ENCODE data around the gene CXCR2. TPM values are rescaled to one million over a fixed set of nuclear protein-coding genes. Genes with fewer than 3 reads are reported as not detected.
"Not testable (repeated sequence)": the region's sequence is repeated elsewhere in the genome, so short reads cannot be mapped to it uniquely, and the experiment has no call there.

The CXCR2 gene
- total RNA-seq, 2 experiments from 2014 or later, result 0.28 to 0.57 TPM

- Mint-ChIP-seq H3K4me3 (no peak overlapping the region), H3K36me3 (no peaks in the 10 kb centered on the region), H3K9me3 (no peaks in the 10 kb centered on the region), H3K27me3 (peaks cover 17% of the 10 kb centered on the region), H3K4me1 (peaks cover 6% of the 10 kb centered on the region), H3K27ac (no peak overlapping the region)
- POLR2A ChIA-PET, result no interaction called here
- ATAC-seq (ENCODE audit: low read depth), result no peak
- no peak for DNase-seq
These were observed 23.3 kb downstream of the CXCR2 start for GRCh38 chr2:218149098-218149497.

GRCh38 chr2:218149848-218150440 is 24.1 kb downstream of the CXCR2 start:
- no peaks in the 10 kb centered on the region for H3K36me3 Mint-ChIP-seq
- no peak overlapping the region for H3K27ac Mint-ChIP-seq
- ATAC-seq (ENCODE audit: low read depth) (no peak), DNase-seq (no peak)
- no peaks in the 10 kb centered on the region for H3K9me3 Mint-ChIP-seq
- H3K27me3 Mint-ChIP-seq, result peaks cover 20% of the 10 kb centered on the region
- no peak overlapping the region for H3K4me3 Mint-ChIP-seq
- peaks cover 6% of the 10 kb centered on the region for H3K4me1 Mint-ChIP-seq
- POLR2A ChIA-PET, result no interaction called here

- Mint-ChIP-seq H3K9me3 (no peaks in the 10 kb centered on the region), H3K27ac (no peak overlapping the region), H3K36me3 (no peaks in the 10 kb centered on the region), H3K4me3 (no peak overlapping the region), H3K4me1 (peaks cover 6% of the 10 kb centered on the region), H3K27me3 (peaks cover 15% of the 10 kb centered on the region)
- POLR2A ChIA-PET, result no interaction called here
- ATAC-seq (ENCODE audit: low read depth), result no peak
- no peak for DNase-seq
These were observed 26.3 kb downstream of the CXCR2 start for GRCh38 chr2:218152172-218152571.

GRCh38 chr2:218152777-218153176 is 26.9 kb downstream of the CXCR2 start:
- Mint-ChIP-seq H3K27me3 (peaks cover 17% of the 10 kb centered on the region), H3K4me1 (peaks cover 6% of the 10 kb centered on the region), H3K36me3 (no peaks in the 10 kb centered on the region), H3K27ac (no peak overlapping the region), H3K4me3 (no peak overlapping the region), H3K9me3 (no peaks in the 10 kb centered on the region)
- POLR2A ChIA-PET, result no interaction called here
- DNase-seq (no peak), ATAC-seq (ENCODE audit: low read depth) (no peak)

- no peaks in the 10 kb centered on the region for H3K4me1 Mint-ChIP-seq
- no peaks in the 10 kb centered on the region for H3K9me3 Mint-ChIP-seq
- POLR2A ChIA-PET, result no interaction called here
- no peak overlapping the region for H3K4me3 Mint-ChIP-seq
- H3K27ac Mint-ChIP-seq, result no peak overlapping the region
- H3K36me3 Mint-ChIP-seq, result no peaks in the 10 kb centered on the region
- H3K27me3 Mint-ChIP-seq, result peaks cover 25% of the 10 kb centered on the region
- DNase-seq (no peak), ATAC-seq (ENCODE audit: low read depth) (no peak)
These were observed 30.2 kb downstream of the CXCR2 start for GRCh38 chr2:218155953-218156479.

- POLR2A ChIA-PET, result no interaction called here
- Mint-ChIP-seq H3K27ac (no peak overlapping the region), H3K4me1 (peaks cover 2% of the 10 kb centered on the region), H3K36me3 (no peaks in the 10 kb centered on the region), H3K4me3 (no peak overlapping the region), H3K9me3 (no peaks in the 10 kb centered on the region), H3K27me3 (peaks cover 31% of the 10 kb centered on the region)
- ATAC-seq (ENCODE audit: low read depth) (no peak), DNase-seq (no peak)
These were observed 35.8 kb downstream of the CXCR2 start for GRCh38 chr2:218161644-218162043.

- no peak overlapping the region for H3K4me3 Mint-ChIP-seq
- no peaks in the 10 kb centered on the region for H3K36me3 Mint-ChIP-seq
- DNase-seq (no peak), ATAC-seq (ENCODE audit: low read depth) (no peak)
- no peaks in the 10 kb centered on the region for H3K9me3 Mint-ChIP-seq
- H3K27me3 Mint-ChIP-seq, result peaks cover 29% of the 10 kb centered on the region
- peaks cover 11% of the 10 kb centered on the region for H3K4me1 Mint-ChIP-seq
- POLR2A ChIA-PET, result no interaction called here
- H3K27ac Mint-ChIP-seq, result no peak overlapping the region
These were observed 37.0 kb downstream of the CXCR2 start for GRCh38 chr2:218162814-218163213.

- ATAC-seq (ENCODE audit: low read depth) (peak; percentile 91), DNase-seq (no peak)
- POLR2A ChIA-PET, result interaction anchor here (1.0 kb wide), 1 partner anchor 9 kb away, joined by 3 read pairs; no protein-coding TSS in a partner anchor
- Mint-ChIP-seq H3K4me3 (peak within 1 kb of the TSS; percentile 39), H3K36me3 (no peaks in the 10 kb centered on the region), H3K4me1 (peaks cover 11% of the 10 kb centered on the region), H3K27me3 (peaks cover 23% of the 10 kb centered on the region), H3K27ac (peak within 1 kb of the TSS; percentile 9), H3K9me3 (no peaks in the 10 kb centered on the region)
These were observed 41.0 kb downstream of the CXCR2 start, which contains the start of gene CXCR1 for GRCh38 chr2:218166791-218167190. Gene CXCR1, minus strand, starts transcription at chr2:218166962. Its CDS starts 1,751 bp downstream, at chr2:218165211.

GRCh38 chr2:218168016-218168415 is 42.2 kb downstream of the CXCR2 start:
- H3K9me3 Mint-ChIP-seq, result no peaks in the 10 kb centered on the region
- no peak overlapping the region for H3K4me3 Mint-ChIP-seq
- DNase-seq (no peak), ATAC-seq (ENCODE audit: low read depth) (no peak)
- no peaks in the 10 kb centered on the region for H3K36me3 Mint-ChIP-seq
- H3K4me1 Mint-ChIP-seq, result peaks cover 11% of the 10 kb centered on the region
- POLR2A ChIA-PET, result no interaction called here
- H3K27me3 Mint-ChIP-seq, result peaks cover 17% of the 10 kb centered on the region
- no peak overlapping the region for H3K27ac Mint-ChIP-seq

- no peaks in the 10 kb centered on the region for H3K9me3 Mint-ChIP-seq
- peak overlapping the region; percentile 47 for H3K27ac Mint-ChIP-seq
- peaks cover 11% of the 10 kb centered on the region for H3K4me1 Mint-ChIP-seq
- DNase-seq, result peak; percentile 61
- POLR2A ChIA-PET, result no interaction called here
- H3K36me3 Mint-ChIP-seq, result no peaks in the 10 kb centered on the region
- peaks cover 17% of the 10 kb centered on the region for H3K27me3 Mint-ChIP-seq
- ATAC-seq (ENCODE audit: low read depth), result peak; percentile 61
- no peak overlapping the region for H3K4me3 Mint-ChIP-seq
These were observed 43.0 kb downstream of the CXCR2 start for GRCh38 chr2:218168635-218169462.

- Mint-ChIP-seq H3K36me3 (no peaks in the 10 kb centered on the region), H3K27me3 (peaks cover 17% of the 10 kb centered on the region), H3K4me3 (no peak overlapping the region), H3K27ac (no peak overlapping the region), H3K9me3 (no peaks in the 10 kb centered on the region), H3K4me1 (peaks cover 11% of the 10 kb centered on the region)
- POLR2A ChIA-PET, result no interaction called here
- no peak for DNase-seq
- no peak for ATAC-seq (ENCODE audit: low read depth)
These were observed 44.1 kb downstream of the CXCR2 start for GRCh38 chr2:218169757-218170546.

GRCh38 chr2:218171744-218172143 is 45.9 kb downstream of the CXCR2 start:
- peaks cover 12% of the 10 kb centered on the region for H3K27me3 Mint-ChIP-seq
- not testable (repeated sequence) for H3K4me3 Mint-ChIP-seq; DNase-seq; H3K9me3 Mint-ChIP-seq; H3K27ac Mint-ChIP-seq; H3K4me1 Mint-ChIP-seq; H3K36me3 Mint-ChIP-seq; ATAC-seq (ENCODE audit: low read depth)
- POLR2A ChIA-PET, result interaction anchor here (1.2 kb wide), 1 partner anchor 45 kb away, joined by 3 read pairs; no protein-coding TSS in a partner anchor

GRCh38 chr2:218172845-218173244 is 47.0 kb downstream of the CXCR2 start:
- no peak for ATAC-seq (ENCODE audit: low read depth)
- POLR2A ChIA-PET, result no interaction called here
- no peaks in the 10 kb centered on the region for H3K9me3 Mint-ChIP-seq
- no peak overlapping the region for H3K4me3 Mint-ChIP-seq
- H3K27me3 Mint-ChIP-seq, result peaks cover 12% of the 10 kb centered on the region
- DNase-seq, result no peak
- H3K27ac Mint-ChIP-seq, result no peak overlapping the region
- H3K36me3 Mint-ChIP-seq, result no peaks in the 10 kb centered on the region
- H3K4me1 Mint-ChIP-seq, result no peaks in the 10 kb centered on the region
